ENCODE data around the gene VAC14. TPM values are rescaled to one million over a fixed set of nuclear protein-coding genes. Genes with fewer than 3 reads are reported as not detected.

Gene VAC14
- total RNA-seq, 2 donors from 2014 or later, result 22.1 to 26.5 TPM

DNA sequence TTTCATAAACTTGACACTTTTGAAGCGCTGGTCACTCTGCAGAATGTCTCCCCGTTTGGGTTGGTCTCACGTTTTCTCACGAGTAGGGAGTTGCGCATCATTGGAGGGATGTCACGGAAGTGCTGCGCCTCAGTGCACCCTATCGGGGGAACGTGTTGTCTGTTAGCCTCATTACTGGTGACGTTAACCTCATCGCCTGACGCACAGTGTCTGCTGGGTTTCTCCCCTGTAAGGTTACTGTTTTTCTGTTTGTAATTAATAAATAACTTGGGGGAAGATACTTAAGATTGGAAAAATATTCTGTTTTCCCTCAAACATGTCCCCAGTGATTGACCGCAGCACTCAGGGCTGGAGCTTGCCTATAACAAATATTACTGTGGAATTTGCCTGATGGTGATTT lies 26.7 kb downstream of the VAC14 start:
- Histone ChIP-seq H3K27me3 (no peaks in the 10 kb centered on the region), H3K27ac (no peak overlapping the region), H3K4me1 (no peaks in the 10 kb centered on the region), H3K4me3 (no peak overlapping the region), H3K36me3 (peaks cover 16% of the 10 kb centered on the region), H3K9me3 (no peaks in the 10 kb centered on the region)
- TF ChIP-seq, protein P1, sequence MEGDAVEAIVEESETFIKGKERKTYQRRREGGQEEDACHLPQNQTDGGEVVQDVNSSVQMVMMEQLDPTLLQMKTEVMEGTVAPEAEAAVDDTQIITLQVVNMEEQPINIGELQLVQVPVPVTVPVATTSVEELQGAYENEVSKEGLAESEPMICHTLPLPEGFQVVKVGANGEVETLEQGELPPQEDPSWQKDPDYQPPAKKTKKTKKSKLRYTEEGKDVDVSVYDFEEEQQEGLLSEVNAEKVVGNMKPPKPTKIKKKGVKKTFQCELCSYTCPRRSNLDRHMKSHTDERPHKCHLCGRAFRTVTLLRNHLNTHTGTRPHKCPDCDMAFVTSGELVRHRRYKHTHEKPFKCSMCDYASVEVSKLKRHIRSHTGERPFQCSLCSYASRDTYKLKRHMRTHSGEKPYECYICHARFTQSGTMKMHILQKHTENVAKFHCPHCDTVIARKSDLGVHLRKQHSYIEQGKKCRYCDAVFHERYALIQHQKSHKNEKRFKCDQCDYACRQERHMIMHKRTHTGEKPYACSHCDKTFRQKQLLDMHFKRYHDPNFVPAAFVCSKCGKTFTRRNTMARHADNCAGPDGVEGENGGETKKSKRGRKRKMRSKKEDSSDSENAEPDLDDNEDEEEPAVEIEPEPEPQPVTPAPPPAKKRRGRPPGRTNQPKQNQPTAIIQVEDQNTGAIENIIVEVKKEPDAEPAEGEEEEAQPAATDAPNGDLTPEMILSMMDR (IDR thresholded peaks at IDR 0.05), result no peak
- no peak for DNase-seq (ENCODE audit: low spot score)

DNA sequence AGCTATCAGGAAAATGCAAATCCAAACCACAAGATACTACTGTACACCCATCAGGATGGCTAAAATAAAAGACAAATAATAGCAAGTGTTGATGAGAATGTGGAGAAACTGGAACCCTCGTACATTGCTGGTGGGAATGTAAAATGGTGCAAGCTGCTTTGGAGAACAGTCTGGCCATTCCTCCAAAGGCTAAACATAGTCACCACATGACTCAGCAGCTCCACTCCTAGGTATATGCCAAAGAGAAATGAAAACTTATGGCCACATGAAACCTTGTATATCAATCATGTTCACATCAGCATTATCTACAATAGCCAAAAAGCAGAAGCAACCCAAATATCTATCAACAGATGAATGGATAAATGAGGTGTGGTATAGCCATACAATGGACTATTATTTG lies 28.5 kb downstream of the VAC14 start:
- Histone ChIP-seq H3K4me1 (no peaks in the 10 kb centered on the region), H3K9me3 (no peaks in the 10 kb centered on the region), H3K4me3 (no peak overlapping the region), H3K36me3 (peaks cover 4% of the 10 kb centered on the region), H3K27ac (no peak overlapping the region), H3K27me3 (no peaks in the 10 kb centered on the region)
- DNase-seq (ENCODE audit: low spot score), result no peak
- TF ChIP-seq, protein P1 (IDR thresholded peaks at IDR 0.05), result no peak

DNA sequence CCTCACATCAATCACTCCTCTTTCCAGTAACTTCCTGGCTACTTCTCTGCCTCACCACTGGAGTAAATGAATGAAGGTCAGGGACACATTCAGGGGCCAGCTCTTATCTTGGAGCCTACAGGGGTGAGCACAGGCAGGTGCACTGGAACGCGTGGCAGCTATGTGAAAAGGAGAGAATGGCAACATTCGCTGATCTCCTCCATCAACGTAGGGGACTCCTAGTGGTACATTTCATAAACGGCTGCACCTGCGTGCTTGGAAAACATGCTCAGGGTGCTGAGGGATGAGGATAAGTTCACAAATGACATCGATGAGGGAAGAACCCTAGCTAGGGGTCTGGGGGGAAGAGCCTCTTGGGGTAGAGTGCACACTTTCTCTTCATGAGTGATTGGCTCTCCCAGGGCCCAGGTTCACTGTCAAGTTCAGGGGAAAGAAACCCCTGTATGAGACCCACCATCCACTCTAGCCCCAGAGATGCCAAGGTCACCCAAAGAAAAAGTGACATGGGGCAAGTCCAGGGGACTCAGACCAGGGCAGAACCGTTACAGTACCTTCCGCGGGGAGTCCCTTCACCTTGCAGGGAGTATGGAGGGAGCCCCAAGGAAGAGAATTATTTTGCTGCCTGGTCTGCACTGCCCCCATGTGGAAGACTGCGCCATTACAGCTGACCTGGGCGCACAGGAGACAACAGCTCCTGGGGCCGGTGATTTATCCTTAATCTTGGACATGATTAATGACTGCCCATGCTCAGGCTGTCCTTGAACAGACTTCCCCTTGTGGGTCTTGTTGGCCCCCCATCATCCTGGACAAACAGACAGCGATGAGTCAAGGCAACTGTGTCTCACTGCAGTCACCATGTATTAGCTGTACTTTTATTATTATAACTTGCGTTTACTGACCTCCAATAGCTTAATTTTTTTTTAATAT lies 30.1 kb downstream of the VAC14 start:
- TF ChIP-seq, protein P1 (IDR thresholded peaks at IDR 0.05), result peak; percentile 98
- no peaks in the 10 kb centered on the region for H3K27me3 ChIP-seq
- peak; percentile 65 for DNase-seq (ENCODE audit: low spot score)
- H3K27ac ChIP-seq, result no peak overlapping the region
- no peaks in the 10 kb centered on the region for H3K4me1 ChIP-seq
- H3K4me3 ChIP-seq, result no peak overlapping the region
- no peaks in the 10 kb centered on the region for H3K9me3 ChIP-seq
- no peaks in the 10 kb centered on the region for H3K36me3 ChIP-seq

DNA sequence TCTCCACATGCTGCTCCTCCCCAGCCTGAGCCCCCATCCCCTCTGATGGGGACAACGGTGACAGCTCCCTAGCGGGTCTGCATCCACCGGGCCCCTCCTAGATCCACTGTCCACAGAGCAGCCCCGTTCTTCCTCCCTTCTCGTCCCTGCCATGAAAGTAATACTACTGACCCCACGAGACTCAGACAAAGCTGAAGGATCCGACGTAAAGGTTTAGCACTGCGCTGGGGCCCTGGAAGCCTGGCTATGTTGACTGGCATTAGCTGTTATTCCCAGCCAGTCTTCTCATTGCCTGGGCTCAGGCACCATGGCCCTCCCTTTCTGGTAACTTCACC lies 30.7 kb downstream of the VAC14 start:
- Histone ChIP-seq H3K36me3 (no peaks in the 10 kb centered on the region), H3K4me3 (no peak overlapping the region), H3K4me1 (no peaks in the 10 kb centered on the region), H3K27me3 (no peaks in the 10 kb centered on the region), H3K27ac (no peak overlapping the region), H3K9me3 (no peaks in the 10 kb centered on the region)
- TF ChIP-seq, protein P1 (IDR thresholded peaks at IDR 0.05), result no peak
- no peak for DNase-seq (ENCODE audit: low spot score)

DNA sequence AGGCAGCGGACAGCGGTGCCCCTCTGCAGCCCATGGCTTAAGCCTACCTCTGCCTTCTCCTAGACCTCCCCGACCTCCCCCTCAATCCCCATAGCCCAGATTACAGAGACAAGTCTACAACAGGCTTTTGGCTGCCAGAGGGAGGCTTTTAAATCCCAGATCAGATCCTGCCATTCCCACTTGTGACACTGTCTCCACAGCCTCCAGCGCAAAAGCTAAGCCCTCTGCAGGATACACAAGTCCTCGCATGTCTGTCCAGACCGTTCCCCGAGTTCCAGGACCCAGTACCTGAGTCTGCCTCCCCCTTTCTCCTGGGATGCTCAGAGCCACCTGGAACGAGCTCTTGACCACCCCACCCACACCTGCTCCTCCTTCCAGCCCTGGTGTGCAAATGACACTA lies 31.2 kb downstream of the VAC14 start:
- Histone ChIP-seq H3K4me1 (peaks cover 0 to 5% of the 10 kb centered on the region in 2 donors), H3K4me3 (no peak overlapping the region), H3K27me3 (no peaks in the 10 kb centered on the region), H3K36me3 (no peaks in the 10 kb centered on the region), H3K9me3 (no peaks in the 10 kb centered on the region), H3K27ac (no peak overlapping the region)
- TF ChIP-seq, protein P1 (IDR thresholded peaks at IDR 0.05), result no peak
- no peak for DNase-seq (ENCODE audit: low spot score)

Measured in right atrium auricular region (tissue), 2 donors.